Renal cortical epithelial cell (primary cell): ENCODE results near the gene IPO11. TPM values are rescaled to one million over a fixed set of nuclear protein-coding genes. Genes with fewer than 3 reads are reported as not detected.

ENCODE experiments used
- DNase-seq: peaks from one replicate; pipeline ENCODE4 v3.0.0-alpha.2; 2011; ENCODE audit warnings: low read depth
- total RNA-seq: library from RNA; depleted of rRNA; stranded (reverse); fragments of >200 nt; gene quantifications from 2 replicates; pipeline ENCODE4 v1.2.3, GENCODE V29; 2014

IPO11 gene
- total RNA-seq, 1 donor from 2014 or later, result 31.6 TPM

- DNase-seq, result no peak
Observed at GRCh38 chr5:62572918-62573514, 160.5 kb downstream of the IPO11 start.

- DNase-seq, result no peak
Observed at GRCh38 chr5:62574599-62574998, 162.0 kb downstream of the IPO11 start.

GRCh38 chr5:62575066-62575465 is 162.5 kb downstream of the IPO11 start:
- DNase-seq, result no peak

GRCh38 chr5:62575489-62575888 is 162.9 kb downstream of the IPO11 start:
- no peak for DNase-seq

GRCh38 chr5:62576570-62577170 is 164.1 kb downstream of the IPO11 start:
- no peak for DNase-seq

GRCh38 chr5:62577488-62577887 is 164.9 kb downstream of the IPO11 start:
- DNase-seq, result no peak

GRCh38 chr5:62578540-62578939 is 166.0 kb downstream of the IPO11 start, which contains the start of gene LRRC70:
Gene LRRC70 (plus strand): TSS chr5:62578819. CDS start chr5:62579439, 620 bp downstream.
- DNase-seq, result peak; percentile 28

GRCh38 chr5:62579761-62580160 is 167.2 kb downstream of the IPO11 start:
- DNase-seq, result no peak

- no peak for DNase-seq
Observed at GRCh38 chr5:62581836-62582597, 169.5 kb downstream of the IPO11 start.

- DNase-seq, result no peak
Observed at GRCh38 chr5:62584391-62584790, 171.8 kb downstream of the IPO11 start.

GRCh38 chr5:62585306-62585705 is 172.7 kb downstream of the IPO11 start:
- no peak for DNase-seq

GRCh38 chr5:62585751-62586150 is 173.2 kb downstream of the IPO11 start:
- no peak for DNase-seq

- DNase-seq, result peak; percentile 15
Observed at GRCh38 chr5:62587737-62588136, 175.2 kb downstream of the IPO11 start.

GRCh38 chr5:62588668-62589067 is 176.1 kb downstream of the IPO11 start:
- DNase-seq, result no peak

GRCh38 chr5:62589504-62589903 is 176.9 kb downstream of the IPO11 start:
- DNase-seq, result no peak

- DNase-seq, result no peak
Observed at GRCh38 chr5:62590387-62590786, 177.8 kb downstream of the IPO11 start.

- DNase-seq, result no peak
Observed at GRCh38 chr5:62592558-62592957, 180.0 kb downstream of the IPO11 start.

GRCh38 chr5:62593331-62593730 is 180.8 kb downstream of the IPO11 start:
- DNase-seq, result peak; percentile 25

- no peak for DNase-seq
Observed at GRCh38 chr5:62594364-62594984, 181.9 kb downstream of the IPO11 start.

GRCh38 chr5:62596096-62596495 is 183.5 kb downstream of the IPO11 start:
- peak; percentile 21 for DNase-seq

- no peak for DNase-seq
Observed at GRCh38 chr5:62596691-62597090, 184.1 kb downstream of the IPO11 start.

- no peak for DNase-seq
Observed at GRCh38 chr5:62597314-62597713, 184.8 kb downstream of the IPO11 start.
